NCI-H446 (cell line): ENCODE results near the gene ANO7.

Experiments
- DNase-seq, 2 experiments: peaks; one replicate each; lab custom pipeline; 2025; lab: John Stamatoyannopoulos, UW

ANO7 gene

GRCh38 chr2:241249654-241250053 is 61.2 kb downstream of the ANO7 start:
- no peak for DNase-seq

DNA sequence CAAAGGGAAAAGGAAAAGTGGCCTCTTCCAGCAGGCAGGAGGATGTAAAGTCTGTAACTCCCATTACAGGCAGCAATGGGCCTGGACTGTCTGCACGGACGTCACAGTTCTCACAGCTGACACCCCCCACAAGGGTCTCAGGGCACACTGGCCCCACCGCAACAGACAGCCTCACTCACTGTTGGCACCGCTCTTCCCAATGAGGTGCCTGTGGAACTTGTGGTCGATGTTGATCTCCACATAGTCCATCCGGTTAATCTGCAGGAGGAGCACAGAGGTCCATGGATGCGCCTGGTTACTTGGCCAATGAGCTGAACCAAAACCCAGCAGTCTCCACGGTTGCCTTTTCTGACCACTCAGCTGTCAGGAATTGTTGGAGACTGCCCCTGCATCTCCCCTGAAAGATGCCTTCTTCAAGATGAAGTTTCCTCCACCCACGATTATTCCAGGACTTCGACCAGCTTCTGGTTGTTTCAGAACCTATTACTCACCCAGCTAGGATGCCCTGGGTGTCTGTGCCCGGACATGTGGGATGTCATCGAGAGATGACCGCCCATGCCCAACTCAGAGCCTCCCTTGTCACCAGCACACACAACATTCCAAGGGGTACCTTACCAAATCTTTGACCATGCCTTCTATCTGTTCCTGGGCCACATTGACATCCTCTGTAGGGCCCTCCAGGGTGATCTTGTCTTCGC is 64.5 kb downstream of the ANO7 start:
- DNase-seq = no peak

GRCh38 chr2:241254904-241255351 is 66.5 kb downstream of the ANO7 start:
- no peak for DNase-seq

- no peak for DNase-seq
Observed at GRCh38 chr2:241255542-241256167, 67.2 kb downstream of the ANO7 start.

- DNase-seq = no peak
Observed at GRCh38 chr2:241256168-241256545, 67.7 kb downstream of the ANO7 start.

DNA sequence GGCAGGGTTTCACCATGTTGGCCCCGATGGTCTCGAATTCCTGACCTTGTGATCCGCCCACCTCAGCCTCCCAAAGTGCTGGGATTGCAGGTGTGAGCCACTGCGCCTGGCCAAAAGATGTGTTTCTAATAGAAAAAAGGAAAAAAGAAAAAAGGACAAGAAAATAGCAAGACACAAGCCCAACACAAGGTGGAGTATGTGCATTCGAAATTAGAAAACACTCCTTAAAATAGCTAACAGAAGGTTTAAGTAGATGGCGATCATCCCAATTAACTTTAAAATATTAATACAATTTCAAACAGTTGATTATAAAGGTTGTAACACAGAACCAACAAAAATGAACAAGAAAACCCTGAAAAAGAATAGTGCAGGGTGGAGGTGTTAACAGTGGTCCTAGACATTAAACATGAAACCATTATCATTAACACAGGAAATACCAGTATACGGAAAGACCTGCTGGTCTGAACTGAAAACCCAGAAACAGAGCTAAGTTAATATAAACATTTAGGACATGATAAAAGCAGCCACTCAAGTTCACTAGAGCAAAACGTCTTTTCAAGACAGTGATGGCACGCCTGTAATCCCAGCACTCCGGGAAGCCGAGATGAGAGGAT is 69.0 kb downstream of the ANO7 start:
- no peak for DNase-seq

- no peak for DNase-seq
Observed at GRCh38 chr2:241258505-241259280, 70.2 kb downstream of the ANO7 start.

- DNase-seq = no peak
Observed at GRCh38 chr2:241260911-241261310, 72.4 kb downstream of the ANO7 start.

GRCh38 chr2:241261628-241262027 is 73.2 kb downstream of the ANO7 start:
- DNase-seq = no peak

GRCh38 chr2:241263061-241263460 is 74.6 kb downstream of the ANO7 start:
- DNase-seq = no peak

DNA sequence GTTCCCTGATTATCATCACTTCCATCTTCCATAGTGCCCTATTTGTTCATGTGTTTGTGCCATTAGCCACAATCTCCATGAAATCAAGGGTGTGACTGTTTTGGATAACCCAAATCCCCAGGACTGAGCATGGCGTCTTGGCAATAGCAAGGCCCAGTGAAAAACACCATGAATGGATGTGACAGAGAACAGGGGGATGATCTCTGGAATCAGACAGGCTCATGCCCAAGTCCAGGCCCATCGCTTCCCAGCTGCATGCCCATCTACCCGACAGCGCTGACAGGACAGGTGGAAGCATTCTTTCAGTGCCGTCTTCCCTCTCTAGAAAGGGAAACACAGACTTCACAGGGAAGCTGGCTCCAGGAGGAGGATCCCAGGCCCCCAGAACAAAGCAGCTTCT is 77.0 kb downstream of the ANO7 start:
- DNase-seq = no peak

GRCh38 chr2:241267249-241268067 is 79.0 kb downstream of the ANO7 start:
- DNase-seq = no peak

DNA sequence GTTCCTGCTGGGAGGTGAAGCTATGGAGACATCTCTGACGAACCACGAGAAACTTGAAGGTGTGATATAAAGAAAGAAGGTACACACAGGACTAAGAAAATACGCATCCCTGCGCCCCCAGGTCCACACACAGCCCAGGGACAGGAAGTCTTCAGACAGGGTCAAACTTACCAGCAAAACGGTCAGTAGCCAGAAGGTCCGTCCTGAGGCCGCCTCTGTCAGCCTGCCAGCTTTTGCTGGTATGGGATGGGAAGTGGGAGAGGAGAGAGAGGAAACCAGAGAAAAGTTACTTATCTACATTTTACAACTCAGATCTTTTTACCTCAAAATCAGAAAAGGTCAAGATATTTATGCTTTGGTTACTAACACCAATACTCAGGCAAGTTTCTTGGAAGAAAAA is 79.8 kb downstream of the ANO7 start:
- DNase-seq = no peak

- no peak for DNase-seq
Observed at GRCh38 chr2:241268716-241269445, 80.4 kb downstream of the ANO7 start.

- no peak for DNase-seq
Observed at GRCh38 chr2:241269707-241270520, 81.4 kb downstream of the ANO7 start.

DNA sequence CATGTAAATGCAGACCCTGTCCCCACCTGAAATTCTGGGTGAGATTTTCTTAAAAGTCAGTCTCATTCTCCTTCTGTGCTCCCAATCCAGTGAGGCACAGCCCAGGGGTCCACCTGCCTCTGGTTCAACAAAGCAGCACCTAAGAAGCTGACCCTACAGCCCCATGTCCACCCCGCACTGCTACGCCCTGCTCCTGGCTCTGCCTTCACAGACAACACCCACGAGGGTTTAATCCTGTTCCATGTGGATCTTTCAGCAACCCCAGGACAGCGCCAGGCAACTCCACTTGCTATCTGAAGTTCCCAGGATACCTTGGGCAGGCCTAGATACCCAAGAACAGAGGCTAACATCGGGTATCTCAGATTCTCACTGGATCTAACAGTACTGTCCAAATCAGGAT is 82.1 kb downstream of the ANO7 start:
- DNase-seq = no peak

- peak in 1 of 2 experiments; percentile 35 for DNase-seq
Observed at GRCh38 chr2:241271706-241272302, 83.3 kb downstream of the ANO7 start.

DNA sequence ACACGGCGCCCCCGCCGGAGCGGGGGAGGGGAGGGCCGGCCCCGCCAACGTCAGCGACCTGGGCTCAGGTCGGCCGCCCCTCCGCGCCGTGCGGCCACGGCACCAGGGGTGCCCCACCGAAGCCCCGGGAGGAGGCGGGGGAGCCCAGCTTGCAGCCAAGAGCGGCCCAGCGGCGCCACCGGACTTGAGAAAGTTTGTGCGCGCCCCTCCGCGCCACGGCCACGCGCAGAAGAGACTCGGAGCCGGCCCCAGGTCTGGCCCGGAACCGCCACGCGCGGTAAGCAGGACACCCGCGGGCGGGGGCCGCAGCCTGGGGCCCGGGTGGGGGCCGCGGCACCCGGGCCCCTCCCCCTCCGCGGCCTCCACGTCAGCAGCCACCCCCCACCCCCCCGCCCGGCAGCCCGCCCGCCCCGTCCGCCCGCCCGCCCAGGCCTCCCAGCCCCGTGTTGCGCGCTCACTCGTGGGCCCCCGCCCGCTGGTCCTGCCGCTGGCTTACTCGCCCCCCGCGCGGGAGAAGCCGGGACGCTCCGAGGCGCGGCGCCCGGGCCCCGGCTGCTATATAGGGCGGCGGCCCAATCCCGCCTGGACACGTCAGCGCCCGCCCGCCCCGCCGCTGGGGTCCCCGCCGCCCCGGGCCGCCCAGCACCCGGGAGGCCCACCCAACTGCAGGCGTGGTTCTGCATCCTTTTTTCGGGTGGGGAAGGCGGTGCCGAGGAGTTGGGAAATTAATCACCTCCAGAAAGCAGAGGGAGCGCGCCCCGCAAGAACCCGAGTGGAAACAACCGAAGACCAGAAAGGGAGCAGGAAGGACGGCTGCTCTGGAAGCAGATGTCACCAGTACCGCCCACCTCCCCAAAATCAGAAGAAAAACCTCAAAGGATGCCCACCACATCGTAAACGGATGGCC is 84.1 kb downstream of the ANO7 start:
- DNase-seq = peak; percentile 28 to 71
